NCI-H774 (cell line): ENCODE data around the gene MED12.
A peak's percentile ranks its signal among the peaks of the same experiment; 100 is the strongest.
"Not testable (repeated sequence)": the region's sequence is repeated elsewhere in the genome, so short reads cannot be mapped to it uniquely, and the experiment has no call there.

Experiments used
- DNase-seq: peaks from one replicate; lab custom pipeline; 2025; lab: John Stamatoyannopoulos, UW

Gene MED12

DNA sequence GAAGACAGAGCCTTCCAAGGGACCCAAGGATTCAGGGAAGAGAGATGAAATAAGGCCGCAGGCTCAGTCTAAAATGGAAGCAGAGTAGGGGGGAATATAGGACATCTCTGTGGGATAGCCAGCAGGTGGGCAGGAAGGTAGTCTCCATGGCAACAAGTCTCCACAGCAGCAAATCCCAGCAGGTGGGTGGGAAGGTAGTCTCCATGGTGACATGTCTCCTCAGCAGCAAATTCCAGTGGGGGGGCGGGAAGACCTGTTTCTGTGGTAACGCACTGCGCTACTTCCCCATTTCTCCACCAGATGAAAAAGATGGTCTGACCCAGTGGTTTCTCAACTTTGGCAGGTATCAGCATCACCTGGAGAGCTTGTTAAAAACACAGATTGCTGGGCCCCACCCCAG, 44.6 kb downstream of the MED12 start:
- no peak for DNase-seq

DNA sequence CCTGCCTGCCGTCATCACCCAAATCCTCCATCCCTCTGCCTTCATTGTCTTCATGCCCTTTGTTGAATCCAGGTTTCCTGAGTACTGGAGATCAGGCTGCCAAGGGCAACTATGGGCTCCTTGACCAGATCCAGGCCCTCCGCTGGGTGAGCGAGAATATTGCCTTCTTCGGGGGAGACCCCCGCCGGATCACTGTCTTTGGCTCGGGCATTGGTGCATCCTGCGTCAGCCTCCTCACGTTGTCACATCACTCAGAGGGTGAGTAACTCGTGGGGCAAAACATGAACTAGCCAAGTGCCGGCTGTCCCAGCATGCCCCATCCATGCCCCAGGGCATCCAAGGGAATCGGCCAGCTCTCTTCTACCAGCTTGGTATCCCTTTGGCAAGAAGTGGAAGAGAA, 45.7 kb downstream of the MED12 start:
- DNase-seq: no peak

DNA sequence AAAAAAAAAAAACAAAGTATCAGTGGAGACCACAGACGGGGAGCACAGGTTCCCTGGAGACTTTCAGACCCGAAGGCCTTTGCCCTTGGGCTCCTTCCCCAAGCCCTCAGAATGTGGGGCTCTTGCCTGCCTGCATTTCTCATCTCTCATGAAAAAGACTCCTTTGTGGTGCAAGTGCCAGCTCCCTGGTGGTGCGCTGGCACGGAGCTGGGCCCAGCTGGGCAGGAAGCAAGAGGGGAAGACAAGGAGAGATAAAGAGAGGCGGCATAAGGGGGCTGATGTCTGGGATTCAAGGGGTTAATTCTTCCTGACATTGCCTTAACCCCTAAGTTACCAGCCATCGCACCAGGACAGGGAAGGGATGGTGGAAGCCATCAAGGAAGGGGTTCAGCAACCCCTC, 48.1 kb downstream of the MED12 start:
- no peak for DNase-seq

DNA sequence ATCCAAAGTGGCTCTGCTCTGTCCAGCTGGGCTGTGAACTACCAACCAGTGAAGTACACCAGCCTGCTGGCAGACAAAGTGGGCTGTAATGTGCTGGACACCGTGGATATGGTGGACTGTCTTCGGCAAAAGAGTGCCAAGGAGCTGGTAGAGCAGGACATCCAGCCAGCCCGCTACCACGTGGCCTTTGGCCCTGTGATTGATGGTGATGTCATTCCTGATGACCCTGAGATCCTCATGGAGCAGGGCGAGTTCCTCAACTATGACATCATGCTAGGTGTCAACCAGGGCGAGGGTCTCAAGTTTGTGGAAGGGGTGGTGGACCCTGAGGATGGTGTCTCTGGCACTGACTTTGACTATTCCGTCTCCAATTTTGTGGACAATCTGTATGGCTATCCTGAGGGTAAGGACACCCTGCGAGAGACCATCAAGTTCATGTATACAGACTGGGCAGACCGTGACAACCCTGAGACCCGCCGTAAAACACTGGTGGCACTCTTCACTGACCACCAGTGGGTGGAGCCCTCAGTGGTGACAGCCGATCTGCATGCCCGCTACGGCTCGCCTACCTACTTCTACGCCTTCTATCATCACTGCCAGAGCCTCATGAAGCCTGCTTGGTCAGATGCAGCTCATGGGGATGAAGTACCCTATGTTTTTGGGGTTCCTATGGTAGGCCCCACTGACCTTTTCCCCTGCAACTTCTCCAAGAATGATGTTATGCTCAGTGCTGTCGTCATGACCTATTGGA, 48.8 kb downstream of the MED12 start:
- DNase-seq: no peak

DNA sequence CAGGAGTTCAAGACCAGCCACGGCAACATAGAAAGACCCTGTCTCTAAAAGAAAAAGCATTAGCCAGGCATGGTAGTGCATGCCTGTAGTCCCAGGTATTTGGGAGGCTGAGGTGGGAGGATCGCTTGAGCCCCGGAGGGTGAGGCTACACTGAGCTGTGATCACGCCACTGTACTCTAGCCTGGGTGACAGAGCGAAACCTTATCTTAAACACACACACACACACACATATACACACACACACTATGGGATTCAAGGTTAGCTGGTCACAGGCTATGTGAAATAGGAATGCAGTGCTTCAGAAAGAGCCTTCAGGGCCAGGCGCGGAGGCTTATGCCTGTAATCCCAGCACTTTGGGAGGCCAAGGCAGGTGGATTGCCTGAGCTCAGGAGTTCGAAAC, 49.7 kb downstream of the MED12 start:
- no peak for DNase-seq

DNA sequence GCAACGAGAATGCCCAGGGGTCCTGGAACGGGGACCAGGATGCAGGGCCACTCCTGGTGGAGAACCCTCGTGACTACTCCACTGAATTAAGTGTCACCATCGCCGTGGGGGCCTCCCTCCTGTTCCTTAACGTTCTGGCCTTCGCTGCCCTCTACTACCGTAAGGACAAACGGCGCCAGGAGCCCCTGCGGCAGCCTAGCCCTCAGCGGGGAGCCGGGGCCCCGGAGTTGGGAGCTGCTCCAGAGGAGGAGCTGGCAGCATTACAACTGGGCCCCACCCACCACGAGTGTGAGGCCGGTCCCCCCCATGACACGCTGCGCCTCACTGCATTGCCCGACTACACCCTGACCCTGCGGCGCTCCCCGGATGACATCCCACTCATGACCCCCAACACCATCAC, 51.2 kb downstream of the MED12 start:
- no peak for DNase-seq

DNA sequence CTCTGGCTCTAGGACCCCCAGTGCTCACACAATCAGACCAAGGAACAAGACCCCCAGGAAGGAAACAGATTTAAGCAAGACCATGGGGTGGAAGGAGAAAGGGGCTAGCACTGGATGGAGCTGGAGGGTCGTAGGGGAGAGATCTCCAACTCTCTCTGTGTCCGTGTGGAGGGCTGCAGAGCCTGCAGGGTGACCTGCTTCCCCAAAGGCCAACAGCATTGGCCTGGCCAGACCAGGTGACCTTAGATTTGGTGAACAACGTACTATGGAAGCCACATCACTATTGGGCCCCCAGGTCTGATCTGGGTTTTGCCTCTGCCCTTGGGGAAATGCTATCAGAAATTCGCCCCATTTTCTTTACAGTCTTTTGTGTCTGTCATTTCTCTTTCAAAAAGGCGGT, 52.3 kb downstream of the MED12 start:
- no peak for DNase-seq

DNA sequence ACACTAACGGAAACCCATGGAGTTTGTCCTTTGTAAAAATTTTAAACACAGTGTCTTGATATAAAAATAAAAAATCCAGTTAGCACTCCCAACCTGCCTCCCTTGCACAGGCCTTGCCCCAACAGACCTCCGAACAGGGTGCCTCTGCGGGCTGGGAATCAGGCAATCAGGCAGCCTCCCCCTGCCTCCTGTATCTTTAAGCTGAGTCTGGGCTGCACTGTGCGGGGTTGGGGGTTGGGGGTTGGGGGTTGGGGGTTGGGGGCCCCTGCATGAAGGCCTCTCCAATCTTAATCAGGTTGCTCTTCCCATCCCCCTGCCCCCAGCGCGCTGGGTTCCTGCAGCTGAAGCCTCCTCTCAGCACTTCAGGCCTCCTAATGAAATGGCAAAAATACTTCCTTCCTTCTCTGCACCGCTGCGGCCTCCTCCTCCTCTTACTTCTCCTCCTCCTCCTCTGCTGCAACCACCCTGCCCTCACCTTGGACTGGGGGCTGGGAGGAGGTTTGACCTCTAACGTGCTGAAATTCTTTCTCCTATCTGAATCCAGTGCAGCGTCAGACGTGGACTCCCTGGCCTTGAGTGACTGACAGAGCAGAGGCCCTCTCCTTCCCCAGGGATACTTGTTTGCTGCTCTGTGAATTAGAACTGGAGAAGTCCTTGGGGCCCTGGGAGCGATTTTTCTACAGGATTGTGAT, 52.9 kb downstream of the MED12 start:
- no peak for DNase-seq

DNA sequence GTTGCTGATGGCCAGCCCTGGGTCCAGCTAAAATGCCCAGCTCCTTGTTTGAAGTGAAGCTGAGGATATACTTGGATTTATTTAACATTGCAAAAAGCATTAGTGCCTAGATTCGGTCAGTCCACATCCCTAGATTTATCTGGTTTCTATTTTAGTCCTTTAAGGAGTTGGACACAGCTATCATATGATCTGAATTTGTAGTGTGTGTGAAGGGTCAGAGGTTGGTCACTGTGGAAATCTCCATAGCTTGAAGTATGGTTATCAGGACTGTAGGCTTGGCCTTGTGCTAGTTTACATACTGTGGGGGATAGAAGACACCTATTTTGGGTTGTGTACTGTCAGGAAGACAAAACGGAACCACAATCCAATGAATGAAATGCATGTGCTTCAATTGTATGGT, 55.0 kb downstream of the MED12 start:
- DNase-seq: no peak

DNA sequence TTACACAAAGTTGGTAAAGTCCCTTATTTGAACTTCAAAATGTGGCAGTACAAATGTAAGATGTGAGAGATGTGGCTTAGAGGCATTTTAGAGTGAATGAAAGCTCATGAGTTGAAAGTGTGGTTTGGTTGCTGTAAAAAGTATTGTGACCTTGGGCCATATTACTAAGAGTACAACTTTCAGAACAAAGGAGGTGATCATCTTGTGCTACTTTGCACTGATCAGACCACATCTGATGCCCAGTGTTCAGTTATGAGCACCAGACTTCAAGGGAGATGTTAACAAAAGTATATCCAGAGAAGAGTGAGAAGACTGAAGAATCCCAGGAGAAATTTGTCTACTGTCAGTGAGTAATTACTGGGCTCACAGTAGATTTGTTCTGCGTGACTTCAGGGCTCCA, 56.4 kb downstream of the MED12 start:
- DNase-seq: no peak

DNA sequence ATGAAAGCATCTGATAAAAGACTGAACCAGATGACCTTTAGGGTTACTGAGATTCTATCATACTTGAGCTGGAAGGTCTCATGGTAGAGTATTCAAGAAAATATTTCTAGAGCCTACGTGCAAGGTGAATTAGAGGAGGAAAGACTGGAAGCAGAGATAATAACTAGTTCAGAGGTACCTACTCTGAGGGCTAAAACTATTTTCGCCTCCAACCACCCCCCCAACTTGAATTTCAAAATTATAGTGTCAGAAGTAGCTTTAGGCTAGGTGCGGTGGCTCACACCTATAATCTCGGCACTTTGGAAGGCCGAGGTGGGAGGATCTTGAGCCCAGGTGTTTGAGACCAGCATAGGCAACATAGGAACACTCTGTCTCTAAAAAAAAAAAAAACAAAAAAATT, 57.1 kb downstream of the MED12 start:
- DNase-seq: no peak

DNA sequence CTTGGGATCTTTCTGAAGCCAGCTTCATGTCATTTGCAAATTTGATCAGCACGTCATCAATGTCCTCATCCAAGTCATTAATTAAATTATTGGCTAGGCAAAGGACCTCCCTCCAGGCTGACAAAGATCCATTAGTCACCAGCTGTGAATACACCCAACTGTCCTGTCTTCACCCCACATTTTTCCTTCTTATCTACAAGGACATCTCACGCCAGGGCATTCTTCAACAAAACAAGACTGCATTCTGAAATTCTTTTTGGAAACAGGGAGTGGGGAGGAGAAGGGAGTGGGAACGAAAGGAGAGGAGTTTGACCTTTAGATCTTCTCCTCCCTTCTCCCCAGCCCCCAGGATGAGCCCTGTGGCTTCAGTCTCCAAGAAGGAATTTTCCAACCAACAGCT, 58.9 kb downstream of the MED12 start:
- no peak for DNase-seq

DNA sequence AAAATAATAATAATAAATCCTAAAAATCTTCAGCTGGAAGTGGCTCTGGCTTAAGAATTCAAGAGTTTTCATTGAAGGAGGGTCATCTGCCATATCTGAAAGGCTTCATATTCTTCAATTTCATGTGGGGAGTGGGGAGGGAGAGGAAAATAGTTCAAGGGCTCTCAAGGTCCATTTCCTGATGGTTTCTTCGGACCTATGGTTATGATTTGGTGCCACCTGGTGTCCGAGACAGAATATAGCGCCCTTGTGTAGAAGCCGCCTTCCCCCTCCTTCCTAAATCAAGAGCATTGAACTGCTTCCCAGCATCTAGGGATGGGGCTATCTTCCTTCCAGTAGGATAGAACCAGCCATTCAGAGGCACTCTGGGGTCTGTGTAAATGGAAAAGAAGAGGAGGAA, 60.5 kb downstream of the MED12 start:
- peak; percentile 11 for DNase-seq

DNA sequence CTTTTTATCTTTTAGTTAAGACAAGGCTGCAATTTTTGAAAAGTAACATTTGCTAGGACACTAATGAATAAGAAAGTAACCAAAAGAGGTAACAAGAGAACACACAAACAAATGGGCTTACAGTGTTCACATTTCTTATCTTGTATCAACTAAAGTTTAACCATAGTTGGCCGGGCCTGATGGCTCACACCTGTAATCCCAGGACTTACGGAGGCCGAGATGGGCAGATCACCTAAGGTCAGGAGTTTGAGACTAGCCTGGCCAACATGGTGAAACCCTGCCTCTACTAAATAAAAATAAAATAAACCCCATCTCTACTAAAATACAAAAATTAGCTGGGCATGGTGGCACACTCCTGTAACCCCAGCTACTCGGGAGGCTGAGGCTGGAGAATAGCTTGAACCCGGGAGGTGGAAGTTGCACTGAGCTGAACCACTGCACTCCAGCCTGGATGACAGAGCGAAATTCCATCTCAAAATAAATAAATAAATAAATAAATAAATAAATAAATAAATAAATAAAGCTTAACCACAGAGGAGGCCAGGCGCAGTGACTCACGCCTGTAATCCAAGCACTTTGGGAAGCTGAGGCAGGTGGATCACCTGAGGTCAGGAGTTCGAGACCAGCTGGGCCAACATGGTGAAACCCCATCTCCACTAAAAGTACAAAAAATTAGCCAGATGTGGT, 62.3 kb downstream of the MED12 start:
- DNase-seq: not testable (repeated sequence)

DNA sequence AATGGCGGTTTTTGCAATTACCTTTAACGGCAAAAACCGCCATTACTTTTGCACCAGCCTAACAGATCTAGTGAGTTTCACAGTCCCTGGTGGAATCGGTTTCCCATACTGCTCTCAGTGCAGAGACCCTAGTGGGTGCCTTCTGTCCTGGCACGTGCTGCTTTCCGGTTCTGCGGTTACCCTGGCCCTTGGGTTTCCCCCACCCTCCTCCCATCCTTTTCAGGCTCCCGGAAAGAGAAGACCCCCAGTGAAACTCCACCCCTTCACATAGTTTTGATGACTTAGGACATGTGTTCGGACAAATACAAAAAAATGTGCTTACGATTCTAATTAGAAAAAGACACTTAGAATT, 63.1 kb downstream of the MED12 start:
- no peak for DNase-seq

DNA sequence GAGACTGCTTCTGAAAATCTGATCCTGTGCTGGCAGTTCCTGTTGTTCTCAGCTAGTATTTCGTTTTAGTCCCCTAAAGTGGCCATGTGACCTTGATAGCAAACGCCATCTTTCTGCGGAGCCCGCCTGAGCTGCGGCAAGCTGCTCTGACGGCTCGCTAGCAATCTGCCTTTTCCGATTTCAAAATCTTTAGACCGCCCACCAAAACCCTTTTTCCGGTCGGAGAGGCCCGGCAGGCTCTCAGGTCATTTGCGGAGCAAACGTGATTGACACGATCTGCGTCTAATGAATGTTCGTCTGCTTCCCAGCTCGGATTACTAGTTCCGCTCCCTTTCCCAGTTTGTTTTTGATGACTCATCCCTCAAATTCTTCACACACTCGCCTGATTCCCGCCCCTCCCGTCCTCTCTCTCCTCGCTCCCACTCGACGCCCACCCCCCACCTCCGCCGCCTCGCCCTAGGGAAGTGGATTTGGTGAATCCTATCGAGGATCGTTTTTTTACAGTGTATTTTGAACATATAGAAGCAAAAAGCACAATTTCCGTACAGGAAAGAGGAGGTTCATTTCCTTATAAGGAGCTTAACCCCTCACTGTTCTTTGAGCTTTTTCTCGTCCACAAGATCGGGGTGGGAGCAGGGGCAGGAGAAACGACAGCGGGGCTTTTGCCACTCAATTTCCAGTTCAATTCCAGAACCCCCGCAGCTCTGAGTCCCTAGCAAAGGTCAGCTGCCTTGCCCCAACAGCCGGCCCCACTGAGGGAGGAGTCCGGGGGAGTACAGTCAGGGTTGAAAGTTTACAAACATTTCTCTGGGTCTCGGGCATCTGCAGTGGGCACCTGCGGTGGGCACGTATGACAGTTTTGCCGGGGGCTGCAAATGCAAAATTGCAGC, 63.8 kb downstream of the MED12 start:
- peak; percentile 92 for DNase-seq

DNA sequence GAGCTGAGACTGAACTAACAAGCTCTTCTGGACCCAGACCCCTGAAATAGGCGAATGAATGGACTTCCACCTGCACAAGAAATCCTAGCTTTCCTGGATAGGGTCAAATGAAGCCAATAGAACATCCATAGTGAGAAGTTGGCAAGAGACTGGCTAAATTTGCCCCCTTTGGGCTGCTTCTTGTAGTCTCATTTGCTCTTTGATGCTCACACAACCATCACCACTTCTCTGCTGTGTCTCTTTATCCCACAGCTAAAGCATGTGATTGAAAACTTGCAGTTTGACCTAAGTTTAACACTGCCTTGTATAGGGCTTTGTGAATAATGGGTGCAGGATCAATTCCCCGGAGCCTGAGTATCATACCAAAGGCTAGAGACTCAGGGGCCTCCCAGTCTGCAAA, 64.5 kb downstream of the MED12 start:
- DNase-seq: no peak

DNA sequence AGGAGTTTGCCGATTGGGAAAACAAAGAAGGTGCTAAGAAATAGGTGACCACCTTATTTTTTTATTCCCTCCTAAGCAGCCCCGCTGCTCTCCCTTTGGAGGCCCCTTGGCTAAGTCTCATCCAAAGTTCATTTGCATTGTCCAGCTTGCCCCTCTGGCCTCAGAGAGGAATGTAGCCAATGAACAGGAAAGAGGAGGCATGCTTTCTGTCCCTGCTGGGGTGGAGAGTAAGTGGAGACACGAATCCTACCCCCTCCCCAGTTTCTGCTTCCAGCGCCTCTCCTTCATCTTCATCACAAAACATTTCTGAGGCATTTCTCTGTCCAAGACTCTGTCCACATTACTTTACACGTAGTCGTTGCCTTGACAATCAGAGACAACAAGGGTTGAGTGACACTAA, 64.9 kb downstream of the MED12 start:
- no peak for DNase-seq

DNA sequence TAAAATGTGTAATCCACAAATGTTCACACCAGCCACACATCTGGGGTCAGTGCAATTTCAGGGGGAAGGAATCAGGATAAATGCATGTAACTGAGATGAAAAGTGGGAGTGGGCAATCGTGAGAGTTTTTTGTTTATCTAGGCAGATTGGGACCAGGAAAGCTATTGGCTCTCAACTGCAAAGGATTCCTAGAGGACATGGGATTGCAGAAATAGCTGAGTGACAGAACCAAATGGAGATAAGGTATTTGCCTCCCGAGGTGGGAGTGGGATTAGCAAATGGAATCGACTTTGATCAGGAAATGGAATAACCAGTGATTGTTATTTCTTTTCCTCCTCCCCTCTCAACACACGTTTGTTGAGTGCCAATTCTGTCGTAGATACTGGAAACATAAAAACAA, 65.7 kb downstream of the MED12 start:
- no peak for DNase-seq

DNA sequence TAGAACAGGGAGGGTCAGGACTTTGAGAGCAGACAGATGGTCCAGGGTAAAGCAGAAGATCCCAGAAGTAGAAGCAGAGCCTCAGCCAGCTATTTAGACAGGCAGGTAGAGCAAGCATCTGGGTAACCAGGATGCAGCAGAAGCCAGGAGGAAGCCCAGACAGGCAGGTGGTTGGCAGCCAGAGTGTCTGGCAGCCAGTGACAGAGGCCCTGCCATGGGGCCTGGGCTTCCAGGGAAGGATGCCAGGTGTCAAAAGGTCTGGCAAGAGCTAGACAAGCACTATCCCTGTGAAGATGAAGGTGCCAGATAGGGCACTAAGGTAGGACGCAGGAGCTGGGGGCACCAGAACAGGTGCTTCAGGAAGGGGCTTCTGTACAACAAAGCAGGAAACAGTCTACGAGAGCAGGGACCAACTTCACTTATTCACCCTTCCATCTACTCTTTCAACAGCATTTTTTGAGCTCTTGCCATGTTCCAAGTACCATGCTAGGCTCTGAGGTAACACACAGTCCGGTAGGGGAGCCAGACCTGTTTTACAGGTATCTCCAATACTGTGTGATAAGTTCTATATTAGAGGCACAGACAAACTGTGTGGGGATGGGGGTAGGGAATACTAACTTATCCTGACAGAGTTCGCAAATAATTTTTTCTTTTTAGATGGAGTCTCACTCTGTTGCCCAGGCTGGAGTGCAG, 66.6 kb downstream of the MED12 start:
- no peak for DNase-seq

DNA sequence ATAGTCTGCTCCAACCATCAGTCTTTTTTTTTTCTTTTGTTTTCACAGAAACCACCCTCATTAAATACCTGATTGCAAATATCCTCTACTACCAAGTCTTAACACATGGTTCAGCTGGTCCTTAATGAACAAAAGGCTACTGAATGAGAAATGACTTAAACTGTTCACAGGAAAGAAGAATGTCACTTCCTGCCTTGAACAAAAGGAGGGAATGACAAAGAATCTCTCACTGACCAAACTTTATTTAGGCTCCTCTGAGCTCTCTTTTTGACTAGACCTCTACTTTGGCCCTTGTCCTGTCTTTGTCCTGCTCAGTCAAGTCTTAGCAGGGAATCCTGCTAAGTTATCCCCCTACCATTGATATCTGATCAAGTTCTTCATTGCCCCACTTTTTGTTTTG, 72.9 kb downstream of the MED12 start:
- DNase-seq: no peak
